Heart left ventricle (tissue), 13 donors: ENCODE results near the gene DOCK7.

Source experiments
- POLR2A ChIP-seq, 2 donors: fragments of 450-650 bp; IDR thresholded peaks; one replicate each; pipeline ENCODE4 v1.6.1; 2017; ENCODE audit warnings: antibody characterized with exemption in 2 of 2, mild to moderate bottlenecking in 2 of 2, moderate library complexity in 2 of 2
- TF ChIP-seq, protein P1 (sequence below), 12 donors: fragments of 200-600 bp; sonication (generic) in 4 of 12; IDR thresholded peaks; one replicate each; pipeline versions ENCODE4 v1.5.0 to v1.8.0; 2018 to 2022; ENCODE audit warnings: antibody characterized with exemption in 12 of 12, mild to moderate bottlenecking in 5 of 12
- donor health status: ischemic (EF 13 %, LVEDD 7.1; RV severe dilation, severe dysfunction).
- donor health status: DM: no; HTN: yes; CAD: no.
- donor health status: DM: no; HTN: no; CAD: no.
- donor health status: ischemic (EF 25% LVEDD 6.9; RV normal size, moderate dysfunction).
- donor health status: ischemic (EF 25% LVEDD 5.7; RV mildly dilated, moderate dysfunction).
- donor health status: ischemic (EF 35%, LVEDD 5.7; RV mildly dilated, moderate dysfunction).
- donor health status: nonischemic (EF 11% LVEDD 7.7; RV severe dilation, severe dysfunction).
- donor health status: DM: yes; HTN: yes; CAD: no.
- donor health status: PGD.
- donor health status: ischemic (EF 29% LVEDD 5.4; RV normal size, mild dysfunction).
- donor health status: nonischemic (EF 23%, LVEDD 6.1; RV moderate dilation, normal function).

GRCh38 chr1:62707744-62708120 lies 19.5 kb upstream of the DOCK7 start:
- no peak for TF ChIP-seq POLR2A (IDR thresholded peaks at IDR 0.05)
- TF ChIP-seq, protein P1, sequence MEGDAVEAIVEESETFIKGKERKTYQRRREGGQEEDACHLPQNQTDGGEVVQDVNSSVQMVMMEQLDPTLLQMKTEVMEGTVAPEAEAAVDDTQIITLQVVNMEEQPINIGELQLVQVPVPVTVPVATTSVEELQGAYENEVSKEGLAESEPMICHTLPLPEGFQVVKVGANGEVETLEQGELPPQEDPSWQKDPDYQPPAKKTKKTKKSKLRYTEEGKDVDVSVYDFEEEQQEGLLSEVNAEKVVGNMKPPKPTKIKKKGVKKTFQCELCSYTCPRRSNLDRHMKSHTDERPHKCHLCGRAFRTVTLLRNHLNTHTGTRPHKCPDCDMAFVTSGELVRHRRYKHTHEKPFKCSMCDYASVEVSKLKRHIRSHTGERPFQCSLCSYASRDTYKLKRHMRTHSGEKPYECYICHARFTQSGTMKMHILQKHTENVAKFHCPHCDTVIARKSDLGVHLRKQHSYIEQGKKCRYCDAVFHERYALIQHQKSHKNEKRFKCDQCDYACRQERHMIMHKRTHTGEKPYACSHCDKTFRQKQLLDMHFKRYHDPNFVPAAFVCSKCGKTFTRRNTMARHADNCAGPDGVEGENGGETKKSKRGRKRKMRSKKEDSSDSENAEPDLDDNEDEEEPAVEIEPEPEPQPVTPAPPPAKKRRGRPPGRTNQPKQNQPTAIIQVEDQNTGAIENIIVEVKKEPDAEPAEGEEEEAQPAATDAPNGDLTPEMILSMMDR (IDR thresholded peaks at IDR 0.05), result no peak
